Trophoblast cell (in vitro differentiated cells and primary cell): ENCODE results near the gene TMPRSS5.
A peak's percentile ranks its signal among the peaks of the same experiment; 100 is the strongest.

ENCODE experiments used
- DNase-seq, 2 donors: peaks; one replicate each; pipeline ENCODE4 v3.0.0-alpha.2; 2016
- H2AFZ ChIP-seq: 2 replicates; pipeline ENCODE4 v1.6.1; 2013; ENCODE audit warnings: low read length, moderate library complexity, mild to moderate bottlenecking; ENCODE audit not compliant: insufficient read depth, poor library complexity
- H2AK5ac ChIP-seq: 2 replicates; pipeline ENCODE4 v1.6.1; 2013; ENCODE audit warnings: mild to moderate bottlenecking, low read length
- H2BK120ac ChIP-seq: 2 replicates; pipeline ENCODE4 v1.6.1; 2013; ENCODE audit warnings: low read length, mild to moderate bottlenecking, moderate library complexity; ENCODE audit not compliant: insufficient read depth, poor library complexity
- H2BK12ac ChIP-seq: 2 replicates; pipeline ENCODE4 v1.6.1; 2013; ENCODE audit warnings: mild to moderate bottlenecking, low read length, moderate library complexity
- H2BK5ac ChIP-seq: 2 replicates; pipeline ENCODE4 v1.6.1; 2013; ENCODE audit warnings: low read length, low read depth, moderate library complexity, mild to moderate bottlenecking; ENCODE audit not compliant: poor library complexity
- H3K14ac ChIP-seq: 2 replicates; pipeline ENCODE4 v1.6.1; 2013; ENCODE audit warnings: mild to moderate bottlenecking, low read length
- H3K18ac ChIP-seq: 2 replicates; pipeline ENCODE4 v1.6.1; 2013; ENCODE audit warnings: mild to moderate bottlenecking, low read length
- H3K23ac ChIP-seq: 2 replicates; pipeline ENCODE4 v1.6.1; 2013; ENCODE audit warnings: low read length
- H3K27ac ChIP-seq: 2 replicates; pipeline ENCODE4 v1.5.1; 2013; ENCODE audit warnings: low read depth, mild to moderate bottlenecking, inconsistent platforms, low read length, moderate library complexity
- H3K27me3 ChIP-seq: 2 replicates; pipeline ENCODE4 v1.6.1; 2013; ENCODE audit warnings: inconsistent platforms, mild to moderate bottlenecking, low read length, moderate library complexity; ENCODE audit not compliant: insufficient read depth
- H3K36me3 ChIP-seq, 2 experiments: 1 replicate in 1 of 2; 2 replicates in 1 of 2; pipeline ENCODE4 v1.6.1; 2013; ENCODE audit warnings: low read length in 2 of 2, mild to moderate bottlenecking in 2 of 2, moderate library complexity in 1 of 2; ENCODE audit not compliant: insufficient read depth in 2 of 2, control insufficient read depth in 1 of 2
- H3K4ac ChIP-seq: 2 replicates; pipeline ENCODE4 v1.6.1; 2013; ENCODE audit warnings: low read depth, mild to moderate bottlenecking, low read length, moderate library complexity
- H3K4me1 ChIP-seq, 2 experiments: 1 replicate in 1 of 2; 2 replicates in 1 of 2; pipeline ENCODE4 v1.6.1; 2013; ENCODE audit warnings: low read length in 2 of 2, mild to moderate bottlenecking in 2 of 2, moderate library complexity in 1 of 2; ENCODE audit not compliant: insufficient read depth in 2 of 2, control insufficient read depth in 1 of 2
- H3K4me2 ChIP-seq: 2 replicates; pipeline ENCODE4 v1.6.1; 2013; ENCODE audit warnings: inconsistent platforms, mild to moderate bottlenecking, low read length, moderate library complexity
- H3K4me3 ChIP-seq: 2 replicates; pipeline ENCODE4 v1.5.1; 2013; ENCODE audit warnings: mild to moderate bottlenecking, low read depth, low read length, inconsistent platforms
- H3K79me1 ChIP-seq: one replicate; pipeline ENCODE4 v1.6.1; 2013; ENCODE audit warnings: low read length
- H3K79me2 ChIP-seq: 2 replicates; pipeline ENCODE4 v1.6.1; 2013; ENCODE audit warnings: low read length, mild to moderate bottlenecking; ENCODE audit not compliant: control insufficient read depth, insufficient read depth, poor library complexity
- H3K9ac ChIP-seq: 2 replicates; pipeline ENCODE4 v1.6.1; 2013; ENCODE audit warnings: mild to moderate bottlenecking, low read length
- H3K9me3 ChIP-seq: 2 replicates; pipeline ENCODE4 v1.6.1; 2013; ENCODE audit warnings: low read depth, mild to moderate bottlenecking, control low read depth, inconsistent platforms, low read length; ENCODE audit not compliant: insufficient read depth
- H4K12ac ChIP-seq: 2 replicates; pipeline ENCODE4 v1.6.1; 2013; ENCODE audit warnings: low read depth, mild to moderate bottlenecking, low read length, moderate library complexity
- H4K8ac ChIP-seq: 2 replicates; pipeline ENCODE4 v1.6.1; 2013; ENCODE audit warnings: low read depth, mild to moderate bottlenecking, low read length, moderate library complexity
- H4K91ac ChIP-seq: one replicate; pipeline ENCODE4 v1.6.1; 2013; ENCODE audit warnings: low read depth, mild to moderate bottlenecking, low read length, moderate library complexity
- WGBS: extraction: QIAGEN DNeasy Blood & Tissue Kit; methylation state at CpG from one replicate; pipeline ENCODE4 v1.1.7; 2013; ENCODE audit warnings: missing lambda C conversion rate; ENCODE audit not compliant: insufficient read length, insufficient coverage; ENCODE audit errors: extremely low coverage; 5-methylcytosine and 5-hydroxymethylcytosine counted together

TMPRSS5 gene

DNA sequence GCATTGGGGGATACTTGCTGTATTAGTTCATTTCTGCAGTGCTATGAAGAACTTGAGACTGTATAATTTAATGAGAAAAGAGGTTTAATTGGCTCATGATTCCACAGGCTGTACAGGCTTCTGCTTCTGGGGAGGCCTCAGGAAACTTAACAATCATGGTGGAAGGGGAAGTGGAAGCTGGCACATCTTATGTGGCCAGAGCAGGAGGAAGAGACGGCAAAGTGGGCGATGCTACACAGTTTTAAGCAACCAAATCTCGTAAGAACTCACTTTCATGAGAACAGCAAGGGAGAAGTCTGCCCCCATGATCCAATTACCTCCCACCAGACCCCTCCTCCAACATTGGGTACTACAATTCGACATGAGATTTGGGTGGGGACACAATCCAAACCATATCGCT, 55.1 kb downstream of the TMPRSS5 start:
- peaks cover 11% of the 10 kb centered on the region for H3K9me3 ChIP-seq
- H3K14ac ChIP-seq = no peak overlapping the region
- H3K4me2 ChIP-seq = no peak overlapping the region
- H4K91ac ChIP-seq = no peak overlapping the region
- no peaks in the 10 kb centered on the region for H3K27me3 ChIP-seq
- no peak overlapping the region for H4K8ac ChIP-seq
- H3K79me2 ChIP-seq = no peaks in the 10 kb centered on the region
- no peak overlapping the region for H2BK5ac ChIP-seq
- no peak overlapping the region for H3K23ac ChIP-seq
- no peak for DNase-seq
- no peak overlapping the region for H3K4me3 ChIP-seq
- H3K4ac ChIP-seq = no peak overlapping the region
- no peaks in the 10 kb centered on the region for H3K36me3 ChIP-seq
- H4K12ac ChIP-seq = no peak overlapping the region
- no peak overlapping the region for H3K18ac ChIP-seq
- H3K9ac ChIP-seq = no peak overlapping the region
- WGBS = no CpG with 5 or more reads among the region's 5 CpGs
- no peaks in the 10 kb centered on the region for H3K4me1 ChIP-seq
- no peak overlapping the region for H2BK120ac ChIP-seq
- H2AK5ac ChIP-seq = no peak overlapping the region
- no peak overlapping the region for H2BK12ac ChIP-seq
- H3K79me1 ChIP-seq = no peaks in the 10 kb centered on the region
- H3K27ac ChIP-seq = no peak overlapping the region
- no peak overlapping the region for H2AFZ ChIP-seq

DNA sequence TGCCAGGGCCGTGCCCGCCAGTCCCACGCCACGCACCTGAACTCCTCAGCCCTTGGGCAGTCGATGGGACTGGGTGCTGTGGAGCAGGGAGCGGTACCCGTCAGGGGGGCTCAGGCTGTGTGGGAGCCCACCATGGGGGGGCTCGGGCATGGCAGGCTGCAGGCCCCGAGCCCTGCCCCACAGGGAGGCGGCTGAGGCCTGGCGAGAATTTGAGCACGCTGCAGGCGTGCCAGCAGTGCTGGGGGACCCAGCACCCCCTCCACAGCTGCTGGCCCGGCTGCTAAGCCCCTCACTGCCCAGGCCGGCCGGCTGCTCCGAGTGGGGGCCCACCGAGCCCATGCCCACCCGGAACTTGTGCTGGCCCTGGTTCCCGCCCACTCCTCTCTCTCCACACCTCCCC, 56.8 kb downstream of the TMPRSS5 start:
- no peaks in the 10 kb centered on the region for H3K79me1 ChIP-seq
- H3K18ac ChIP-seq = no peak overlapping the region
- no peak overlapping the region for H2BK12ac ChIP-seq
- H3K4me2 ChIP-seq = no peak overlapping the region
- H3K36me3 ChIP-seq = no peaks in the 10 kb centered on the region
- DNase-seq = no peak
- no peak overlapping the region for H4K8ac ChIP-seq
- H3K23ac ChIP-seq = no peak overlapping the region
- no peaks in the 10 kb centered on the region for H3K27me3 ChIP-seq
- H3K9me3 ChIP-seq = peaks cover 11% of the 10 kb centered on the region
- no peak overlapping the region for H4K12ac ChIP-seq
- no peak overlapping the region for H2BK5ac ChIP-seq
- H3K14ac ChIP-seq = no peak overlapping the region
- H2BK120ac ChIP-seq = no peak overlapping the region
- H4K91ac ChIP-seq = no peak overlapping the region
- no peak overlapping the region for H3K27ac ChIP-seq
- H2AFZ ChIP-seq = no peak overlapping the region
- H2AK5ac ChIP-seq = no peak overlapping the region
- H3K79me2 ChIP-seq = no peaks in the 10 kb centered on the region
- H3K4me3 ChIP-seq = no peak overlapping the region
- no CpG with 5 or more reads among the region's 20 CpGs for WGBS
- peaks cover 2 to 4% of the 10 kb centered on the region in 2 experiments for H3K4me1 ChIP-seq
- H3K4ac ChIP-seq = no peak overlapping the region
- H3K9ac ChIP-seq = no peak overlapping the region

DNA sequence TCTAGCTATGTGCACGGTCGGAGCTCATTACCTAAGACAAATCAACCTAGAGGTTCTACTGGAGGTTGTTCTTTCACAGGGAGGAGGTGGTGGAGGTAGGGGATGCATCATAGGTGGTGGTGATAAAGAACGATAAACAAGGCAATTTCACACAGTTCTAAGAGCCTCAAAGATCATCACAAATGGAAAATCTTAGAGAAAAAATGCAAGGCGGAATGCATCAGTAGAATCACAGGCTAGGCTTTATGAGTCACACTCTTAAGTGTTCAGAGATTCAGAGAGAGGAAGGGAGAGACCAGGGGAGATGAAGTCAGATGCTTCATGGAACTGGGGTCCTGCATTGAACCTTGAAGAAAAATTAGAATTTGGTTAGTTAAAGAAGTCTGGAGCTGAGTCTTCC, 58.3 kb downstream of the TMPRSS5 start:
- no peak overlapping the region for H4K12ac ChIP-seq
- WGBS = no CpG with 5 or more reads among the region's 4 CpGs
- H2AK5ac ChIP-seq = no peak overlapping the region
- H3K4ac ChIP-seq = no peak overlapping the region
- no peak overlapping the region for H3K18ac ChIP-seq
- no peak overlapping the region for H3K27ac ChIP-seq
- H2BK120ac ChIP-seq = no peak overlapping the region
- H3K36me3 ChIP-seq = no peaks in the 10 kb centered on the region
- H2BK5ac ChIP-seq = no peak overlapping the region
- H3K9ac ChIP-seq = no peak overlapping the region
- no peak overlapping the region for H3K4me3 ChIP-seq
- no peak overlapping the region for H2BK12ac ChIP-seq
- no peaks in the 10 kb centered on the region for H3K79me1 ChIP-seq
- H4K8ac ChIP-seq = no peak overlapping the region
- peaks cover 11% of the 10 kb centered on the region for H3K9me3 ChIP-seq
- no peak overlapping the region for H3K4me2 ChIP-seq
- no peaks in the 10 kb centered on the region for H3K27me3 ChIP-seq
- DNase-seq = peak; percentile 20 to 87
- H4K91ac ChIP-seq = no peak overlapping the region
- H3K4me1 ChIP-seq = peaks cover 2 to 4% of the 10 kb centered on the region in 2 experiments
- H3K79me2 ChIP-seq = no peaks in the 10 kb centered on the region
- H3K14ac ChIP-seq = no peak overlapping the region
- H2AFZ ChIP-seq = no peak overlapping the region
- H3K23ac ChIP-seq = no peak overlapping the region

DNA sequence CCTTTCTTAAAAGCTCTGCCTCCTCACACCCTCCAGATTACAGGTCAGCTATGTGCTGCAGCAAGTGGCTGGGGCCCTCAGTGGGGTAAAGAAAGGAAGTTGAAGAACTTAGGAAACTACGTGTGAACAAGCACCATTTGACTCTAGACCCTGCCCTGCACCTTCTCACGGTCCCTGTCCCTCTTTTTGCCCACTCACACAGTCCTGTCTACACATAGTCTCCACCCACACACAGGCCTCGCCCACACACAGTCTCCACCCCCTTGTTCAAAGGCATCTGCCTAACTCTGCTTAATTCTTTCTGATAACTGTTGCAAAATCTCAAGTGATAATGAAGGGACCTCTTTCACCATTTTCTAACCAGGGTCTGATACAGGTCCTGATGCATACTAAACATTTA, 59.0 kb downstream of the TMPRSS5 start:
- Histone ChIP-seq H3K27me3 (no peaks in the 10 kb centered on the region), H2BK5ac (no peak overlapping the region), H4K12ac (no peak overlapping the region), H3K4me3 (no peak overlapping the region), H2AFZ (no peak overlapping the region), H3K23ac (no peak overlapping the region), H3K79me2 (no peaks in the 10 kb centered on the region), H3K36me3 (no peaks in the 10 kb centered on the region), H2AK5ac (no peak overlapping the region), H3K27ac (no peak overlapping the region), H2BK120ac (no peak overlapping the region), H4K91ac (no peak overlapping the region), H3K4me1 (peaks cover 2 to 4% of the 10 kb centered on the region in 2 experiments), H3K79me1 (no peaks in the 10 kb centered on the region), H3K9me3 (peaks cover 11% of the 10 kb centered on the region), H3K4ac (no peak overlapping the region), H3K9ac (no peak overlapping the region), H3K14ac (no peak overlapping the region), H3K4me2 (no peak overlapping the region), H2BK12ac (no peak overlapping the region), H4K8ac (no peak overlapping the region), H3K18ac (no peak overlapping the region)
- DNase-seq = no peak
- no CpG with 5 or more reads among the region's 3 CpGs for WGBS
